GM21717 (cell line): ENCODE results near the gene JARID2.

ENCODE experiments used
- ATAC-seq: cut with Tn5 transposase; IDR thresholded peaks from one replicate; pipeline ENCODE4 v1.9.1; 2021; ENCODE audit warnings: mild to moderate bottlenecking, moderate library complexity; ENCODE audit not compliant: unreplicated experiment

JARID2 gene

GRCh38 chr6:15264412-15264811, 18.5 kb downstream of the JARID2 start:
- no peak for ATAC-seq

- ATAC-seq = no peak
Measured at GRCh38 chr6:15264902-15265761, 19.3 kb downstream of the JARID2 start.

- no peak for ATAC-seq
Measured at GRCh38 chr6:15265787-15266186, 19.9 kb downstream of the JARID2 start.

DNA sequence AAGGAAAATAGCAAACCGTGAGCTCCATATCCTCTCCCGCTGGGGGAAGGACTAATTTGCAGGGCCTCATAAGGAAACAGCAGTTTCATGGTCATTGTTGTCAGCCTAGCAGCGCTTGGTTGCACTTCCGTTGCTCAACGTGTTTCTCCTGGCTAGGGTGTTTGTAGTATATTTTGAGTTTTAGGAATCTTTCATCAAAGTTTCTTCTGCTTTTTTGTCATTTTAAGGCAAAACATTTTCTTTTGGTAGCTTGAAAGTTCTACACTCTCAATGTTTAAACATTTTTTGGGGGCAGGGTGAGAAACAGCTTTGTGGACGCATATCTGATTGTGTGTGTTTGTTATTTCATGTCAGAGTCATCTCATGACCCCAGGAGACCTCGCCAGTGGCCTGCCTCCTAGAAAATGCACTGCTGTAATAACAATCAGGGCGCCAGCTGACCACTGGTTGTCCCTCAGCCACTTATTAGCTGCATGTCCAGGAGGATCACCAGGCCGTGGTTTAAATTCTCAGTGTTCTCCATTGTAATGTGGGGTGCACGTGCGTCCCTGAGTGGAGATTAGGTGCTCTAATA, 20.6 kb downstream of the JARID2 start:
- no peak for ATAC-seq

DNA sequence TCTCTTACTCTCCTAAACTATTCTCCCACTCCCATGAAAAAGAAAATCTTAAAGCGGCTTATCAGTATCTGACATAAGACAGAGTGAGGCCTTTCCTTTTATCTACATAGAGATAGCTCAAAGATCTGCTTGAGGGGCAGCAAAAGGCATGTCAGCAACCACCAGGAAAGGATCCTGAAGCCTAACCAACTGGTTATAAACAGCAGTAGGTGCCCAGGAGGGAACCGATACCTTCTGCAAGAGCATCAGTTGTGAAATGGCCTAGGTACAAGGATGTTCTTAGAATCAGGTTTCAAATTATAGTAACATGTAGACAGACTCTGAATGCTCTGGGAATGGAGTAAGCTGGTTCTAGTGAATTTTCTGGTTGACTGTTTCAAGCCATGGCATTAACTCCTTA, 21.4 kb downstream of the JARID2 start:
- ATAC-seq = no peak

DNA sequence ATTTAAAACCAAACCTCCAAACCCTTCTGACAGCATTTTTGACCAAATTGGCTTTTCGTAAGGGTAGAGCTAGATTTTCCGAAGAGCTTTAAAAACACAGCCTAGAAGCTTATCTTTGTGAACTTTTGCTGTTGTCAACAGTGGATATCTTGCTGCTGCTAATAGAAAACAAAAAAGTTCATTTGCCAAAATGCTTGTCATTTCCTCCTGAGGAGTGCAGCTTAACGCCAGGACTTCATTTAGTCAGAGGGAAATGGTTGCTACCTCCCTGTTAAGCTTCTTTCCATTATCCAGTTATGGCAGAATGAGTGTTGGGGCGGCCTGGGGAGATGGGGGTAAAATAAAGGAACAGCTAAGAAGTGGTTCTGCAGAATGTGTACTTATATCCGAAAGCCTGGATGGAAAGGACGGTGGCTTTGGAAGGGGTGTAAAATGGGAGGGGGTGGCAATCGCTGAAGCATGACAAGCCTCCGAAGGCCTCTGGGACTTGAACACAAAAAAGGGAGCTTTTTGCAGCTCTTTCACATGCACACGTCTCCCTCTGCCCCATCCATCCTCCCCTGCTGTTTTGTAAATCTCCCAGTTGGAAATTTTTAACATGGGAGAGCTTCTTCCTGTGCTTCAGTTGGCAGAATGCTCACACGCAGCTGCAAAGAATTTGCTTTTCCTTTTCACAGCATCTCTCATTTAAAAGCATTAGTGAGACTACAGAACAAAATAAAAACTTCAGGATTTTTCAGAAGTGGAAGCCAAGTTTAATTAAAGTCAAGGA, 22.5 kb downstream of the JARID2 start:
- ATAC-seq = no peak

- ATAC-seq = no peak
Measured at GRCh38 chr6:15269011-15269410, 23.1 kb downstream of the JARID2 start.

DNA sequence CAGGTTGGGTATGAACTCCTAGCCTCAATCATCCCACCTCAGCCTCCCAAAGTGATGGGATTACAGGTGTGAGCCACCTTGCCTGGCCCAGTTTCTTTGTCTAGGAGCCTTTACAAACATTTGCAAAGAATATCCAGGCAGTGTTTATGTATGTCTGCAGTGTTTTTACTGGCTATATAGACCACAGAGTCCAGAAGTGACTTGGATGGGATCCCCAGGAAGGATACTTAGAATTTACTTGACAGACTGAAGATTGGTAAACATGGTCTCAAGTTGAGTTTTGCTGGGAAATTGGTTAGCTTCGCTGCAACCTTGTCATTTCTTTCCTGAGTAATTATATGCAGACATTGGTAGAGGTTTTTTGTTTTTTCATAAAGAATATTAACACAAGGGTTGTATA, 23.8 kb downstream of the JARID2 start:
- no peak for ATAC-seq

DNA sequence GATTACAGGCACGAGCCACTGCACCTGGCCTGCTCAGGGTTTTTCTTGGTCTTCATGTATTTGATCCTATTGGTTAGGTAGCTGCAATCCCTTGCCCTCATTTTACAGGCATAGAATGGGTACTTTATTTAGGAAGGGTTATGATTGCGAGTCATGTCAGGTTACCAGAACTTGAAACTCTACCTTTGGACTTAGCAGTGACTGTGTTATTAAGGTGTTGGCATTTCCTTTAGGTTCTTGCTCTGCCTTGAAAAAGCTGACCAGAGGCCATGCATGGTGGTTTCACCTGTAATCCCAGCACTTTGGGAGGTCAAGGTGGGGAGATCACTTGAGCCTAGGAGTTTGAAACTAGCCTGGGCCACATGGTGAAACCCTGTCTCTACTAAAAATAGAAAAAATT, 24.5 kb downstream of the JARID2 start:
- ATAC-seq = no peak

- no peak for ATAC-seq
Measured at GRCh38 chr6:15272562-15272961, 26.7 kb downstream of the JARID2 start.

DNA sequence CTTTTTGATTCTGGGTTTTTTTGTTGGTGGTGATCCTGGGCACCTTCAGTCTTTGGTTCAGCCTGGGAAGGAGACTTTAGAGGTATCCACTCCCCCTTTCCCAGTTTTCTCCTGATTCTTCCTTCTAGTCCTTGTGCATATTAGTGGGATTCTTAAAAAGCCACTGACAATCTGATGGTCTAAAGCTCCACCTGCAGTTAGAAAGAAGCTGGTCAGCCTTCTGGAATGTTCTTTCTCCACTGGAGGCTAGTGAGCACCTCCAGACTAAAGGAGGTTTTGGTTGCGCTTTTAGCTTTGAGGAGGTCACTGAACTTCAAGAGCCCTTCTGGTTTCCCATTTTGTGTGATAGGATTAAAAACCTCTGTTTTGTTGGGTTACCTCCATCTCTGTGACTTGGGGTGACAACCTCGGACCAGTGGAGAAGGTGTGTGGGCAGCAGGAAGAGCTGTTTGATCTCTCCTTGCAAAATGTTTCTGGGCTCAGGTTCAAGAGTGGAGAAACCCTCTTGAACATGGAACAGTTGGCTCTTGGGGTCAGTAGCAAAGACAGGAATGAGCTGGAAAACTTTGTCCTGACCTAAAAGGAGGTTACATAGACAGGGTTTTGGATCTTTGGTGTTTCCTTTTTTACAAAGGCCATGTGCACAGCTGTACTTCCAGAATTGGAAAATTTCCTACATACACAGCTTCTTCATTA, 29.0 kb downstream of the JARID2 start:
- ATAC-seq = no peak

DNA sequence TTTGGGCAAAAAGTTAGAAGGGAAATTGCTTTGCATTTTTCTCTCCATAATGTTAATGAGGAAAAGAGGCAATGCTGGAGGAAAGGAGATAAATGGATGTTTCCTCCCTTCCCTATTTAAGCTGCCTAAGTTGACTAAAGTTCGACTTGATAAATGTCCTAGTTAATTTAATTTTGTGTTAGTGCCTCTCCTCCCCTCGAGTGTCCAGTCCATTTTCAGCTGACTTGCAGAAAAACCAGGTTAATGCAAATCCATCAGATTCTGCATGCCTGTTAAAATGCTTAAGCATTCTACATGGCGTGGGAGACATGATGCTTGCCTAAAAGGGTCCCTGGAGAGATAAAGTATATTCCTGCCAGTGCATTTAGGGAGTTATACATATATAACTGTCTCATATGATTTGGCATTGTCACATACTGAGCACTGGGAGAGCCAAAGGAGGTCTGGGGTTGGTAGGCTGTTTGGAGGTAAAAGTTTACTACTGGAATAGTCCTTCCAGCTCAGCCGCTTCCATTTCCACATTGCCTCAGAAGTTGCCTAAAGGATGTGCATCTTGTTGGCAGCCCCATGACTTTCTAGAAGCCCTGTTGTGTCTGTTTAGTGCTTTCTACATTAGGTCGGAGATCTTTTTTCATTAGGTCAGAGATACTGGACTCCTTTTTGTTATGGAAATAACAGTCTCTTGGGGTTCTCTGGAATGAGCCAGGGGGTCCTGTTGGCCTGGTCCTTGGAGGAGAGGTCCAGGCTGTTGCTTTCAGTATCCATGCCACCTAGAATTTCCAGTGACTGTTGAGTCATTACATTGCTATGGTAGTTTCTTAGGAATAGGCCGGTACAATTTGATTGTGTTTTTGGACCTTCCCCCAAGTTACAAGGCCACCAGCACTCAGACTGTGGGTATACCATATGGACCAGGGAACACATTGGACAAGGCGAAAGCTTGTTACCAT, 30.4 kb downstream of the JARID2 start:
- no peak for ATAC-seq

DNA sequence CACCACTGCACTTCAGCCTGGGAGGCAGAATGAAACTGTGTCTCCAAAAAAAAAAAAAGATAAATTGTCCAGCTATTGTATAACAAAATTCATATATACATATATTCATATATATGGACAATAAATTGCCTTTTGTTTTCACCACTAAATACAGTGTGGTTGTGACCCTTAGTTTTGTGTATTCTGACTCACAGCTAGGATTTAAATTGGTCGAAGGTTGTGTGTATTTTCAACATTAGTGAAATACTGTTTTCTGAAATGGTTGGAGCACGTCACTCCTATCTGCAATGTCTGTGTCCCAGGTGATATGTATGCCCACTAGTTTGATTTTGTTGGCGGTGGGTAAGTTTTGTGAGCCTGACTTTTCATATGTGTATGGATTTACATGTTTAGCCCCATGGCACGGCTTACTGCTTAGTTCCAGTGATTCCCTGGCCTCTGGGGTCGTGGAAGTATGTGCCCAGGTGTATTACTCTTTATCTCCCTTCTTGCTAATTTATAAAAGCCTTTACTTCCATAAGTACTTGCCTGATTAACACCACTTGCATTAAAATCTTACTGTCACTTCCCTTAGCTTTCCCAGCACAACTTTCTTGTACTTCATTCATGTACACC, 33.3 kb downstream of the JARID2 start:
- no peak for ATAC-seq

GRCh38 chr6:15280028-15280427, 34.2 kb downstream of the JARID2 start:
- ATAC-seq = no peak

DNA sequence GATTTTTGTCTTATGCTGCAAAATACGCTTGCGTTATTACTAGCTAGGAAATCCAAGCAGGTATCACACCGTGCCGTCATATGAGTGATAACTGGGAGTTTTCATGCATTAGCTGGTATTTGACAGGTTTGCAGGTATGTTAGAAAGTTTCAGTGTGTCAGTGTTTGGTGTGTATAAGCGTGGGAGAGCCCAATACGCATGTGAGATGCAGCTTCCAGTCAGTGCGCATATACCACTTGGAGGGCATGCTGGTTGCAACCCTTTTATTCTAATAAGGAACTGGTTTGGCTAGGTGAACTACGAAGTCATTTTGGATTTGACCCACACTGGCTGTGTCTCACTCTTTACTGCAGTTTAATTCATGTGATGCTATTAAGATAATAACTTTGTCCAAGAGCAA, 35.1 kb downstream of the JARID2 start:
- no peak for ATAC-seq

- no peak for ATAC-seq
Measured at GRCh38 chr6:15282334-15282733, 36.5 kb downstream of the JARID2 start.

DNA sequence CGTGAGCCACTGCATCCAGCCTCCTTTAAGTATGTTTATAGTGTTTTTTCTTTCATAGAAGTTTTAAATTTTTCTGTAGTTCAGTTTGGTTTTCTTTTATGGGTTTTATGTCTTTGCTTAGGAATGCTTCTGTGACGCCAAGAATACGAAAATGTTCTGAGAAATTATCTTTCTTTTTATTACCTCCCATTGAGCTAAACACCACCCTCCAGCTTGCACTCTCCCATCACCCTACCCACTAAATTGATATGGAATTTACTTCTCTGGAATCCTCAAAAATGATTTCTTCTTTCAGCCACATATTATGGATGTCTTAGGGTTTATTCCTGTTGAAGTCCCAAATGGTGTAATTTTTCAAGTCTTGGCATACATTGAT, 38.1 kb downstream of the JARID2 start:
- no peak for ATAC-seq

DNA sequence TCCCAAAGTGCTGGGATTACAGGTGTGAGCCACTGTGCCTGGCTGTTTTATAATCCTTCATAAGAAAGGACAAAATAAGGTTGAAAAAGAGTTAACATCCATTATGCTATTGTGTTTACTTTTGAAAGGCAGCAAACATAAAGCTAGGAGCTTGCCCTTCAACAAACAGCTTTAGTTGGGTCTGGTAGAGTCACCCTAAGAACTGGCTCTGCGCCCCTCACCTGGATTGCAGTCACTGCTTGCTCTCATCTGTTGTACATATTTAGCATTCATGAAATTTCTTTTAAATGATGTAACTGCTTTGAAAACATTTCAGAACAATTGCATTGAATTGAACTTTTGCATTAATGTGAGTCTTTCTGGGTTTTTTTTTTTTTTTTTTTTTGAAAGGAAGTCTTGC, 38.9 kb downstream of the JARID2 start:
- ATAC-seq = no peak

- no peak for ATAC-seq
Measured at GRCh38 chr6:15285682-15286294, 39.9 kb downstream of the JARID2 start.
